Caco-2 (cell line): ENCODE data around the gene GAS2L1. TPM values are rescaled to one million over a fixed set of nuclear protein-coding genes. Genes with fewer than 3 reads are reported as not detected.

Experiments used
- BruUV-seq: library from RNA; stranded (reverse); fragments of 400-500 nt; replicated peaks from 2 replicates; lab custom pipeline; 2021; lab: Mats Ljungman, UMichigan
- CTCF ChIA-PET: fragments of 300-600 bp; sonication (Branson Sonifier 250); formaldehyde crosslinking; loops from one replicate; lab custom pipeline; 2022; ENCODE audit warnings: antibody characterized with exemption; lab: Charles Lee
- POLR2A ChIA-PET: fragments of 300-600 bp; sonication (Branson Sonifier 250); formaldehyde crosslinking; loops from one replicate; lab custom pipeline; 2022; ENCODE audit warnings: antibody characterized with exemption; lab: Charles Lee
- DNase-seq, 2 experiments: peaks; one replicate each; pipeline versions ENCODE4 v3.0.0 to v3.0.0-alpha.2; 2020 to 2022
- H3K27me3 ChIP-seq: replicated peaks from 2 replicates; pipeline ENCODE4 v1.6.0; 2011; ENCODE audit warnings: low read length; ENCODE audit not compliant: control insufficient read depth, insufficient read depth
- H3K36me3 ChIP-seq: 2 replicates; pipeline ENCODE4 v1.5.1; 2011; ENCODE audit warnings: low read length; ENCODE audit not compliant: control insufficient read depth, insufficient read depth
- H3K4me1 ChIP-seq: fragments of 250-450 bp; sonication (Bioruptor Pico); 2 replicates; pipeline ENCODE4 v1.5.1; 2020; ENCODE audit warnings: mild to moderate bottlenecking
- H3K4me3 ChIP-seq: 2 replicates; pipeline ENCODE4 v1.5.1; 2011; ENCODE audit warnings: low read depth, mild to moderate bottlenecking, control low read depth, low read length
- H3K9me3 ChIP-seq: fragments of 250-450 bp; sonication (Bioruptor Pico); 2 replicates; pipeline ENCODE4 v1.5.1; 2020; ENCODE audit warnings: mild to moderate bottlenecking, moderate library complexity
- H3K27ac Mint-ChIP-seq: one replicate; pipeline ENCODE4 v1.8.0; 2022; ENCODE audit warnings: mixed read lengths; ENCODE audit not compliant: unreplicated experiment
- H3K27me3 Mint-ChIP-seq: one replicate; pipeline ENCODE4 v1.8.0; 2022; ENCODE audit warnings: mixed read lengths; ENCODE audit not compliant: insufficient read depth, unreplicated experiment
- H3K36me3 Mint-ChIP-seq: one replicate; pipeline ENCODE4 v1.8.0; 2022; ENCODE audit warnings: mild to moderate bottlenecking, mixed read lengths; ENCODE audit not compliant: insufficient read depth, unreplicated experiment
- H3K4me1 Mint-ChIP-seq: one replicate; pipeline ENCODE4 v1.8.0; 2022; ENCODE audit warnings: low read depth, mixed read lengths; ENCODE audit not compliant: unreplicated experiment
- H3K4me3 Mint-ChIP-seq: one replicate; pipeline ENCODE4 v1.8.0; 2022; ENCODE audit warnings: mild to moderate bottlenecking, moderate library complexity, mixed read lengths; ENCODE audit not compliant: unreplicated experiment
- H3K9me3 Mint-ChIP-seq: one replicate; pipeline ENCODE4 v1.8.0; 2022; ENCODE audit warnings: mixed read lengths; ENCODE audit not compliant: unreplicated experiment
- CTCF ChIP-seq, 2 experiments: fragments of 200-600 bp in 1 of 2; IDR thresholded peaks; 1 replicate in 1 of 2; 2 replicates in 1 of 2; pipeline versions ENCODE4 v1.5.1 to v1.8.0; 2011 to 2022; ENCODE audit warnings: antibody characterized with exemption in 1 of 2, control low read depth in 1 of 2, inconsistent platforms in 1 of 2, low read depth in 1 of 2, low read length in 1 of 2, mild to moderate bottlenecking in 1 of 2, moderate library complexity in 1 of 2; ENCODE audit not compliant: insufficient read depth in 1 of 2, severe bottlenecking in 1 of 2, unreplicated experiment in 1 of 2
- intact Hi-C: fragments of 100-400 bp; cut with micrococcal nuclease; formaldehyde crosslinking; loops from one replicate; pipeline ENCODE4 v1.10.0; 2022; ENCODE audit not compliant: unreplicated experiment
- total RNA-seq: library from RNA; stranded (reverse); gene quantifications from 2 replicates; pipeline ENCODE4 v1.2.3, GENCODE V29; 2022

GAS2L1 gene
- total RNA-seq, 1 experiment from 2014 or later = 20.4 TPM

- no TSS peak for BruUV-seq
- POLR2A ChIA-PET = no interaction called here
- no peaks in the 10 kb centered on the region for H3K9me3 Mint-ChIP-seq
Measured at GRCh38 chr22:29290061-29290460, 16.4 kb upstream of the GAS2L1 start.

GRCh38 chr22:29291215-29291614, 15.2 kb upstream of the GAS2L1 start:
- BruUV-seq = no TSS peak
- H3K4me3 ChIP-seq = no peak overlapping the region
- Mint-ChIP-seq H3K4me1 (no peaks in the 10 kb centered on the region), H3K4me3 (no peak overlapping the region), H3K9me3 (no peaks in the 10 kb centered on the region), H3K27me3 (no peaks in the 10 kb centered on the region), H3K27ac (peak overlapping the region; percentile 13), H3K36me3 (peaks cover 97% of the 10 kb centered on the region)
- intact Hi-C loops = no loop called here
- no peaks in the 10 kb centered on the region for H3K4me1 ChIP-seq
- no peaks in the 10 kb centered on the region for H3K9me3 ChIP-seq
- no peak for TF ChIP-seq CTCF (IDR thresholded peaks at IDR 0.05; ENCODE audit: insufficient read depth in 1 of 2, low read depth in 1 of 2, low read length in 1 of 2, severe bottlenecking in 1 of 2, unreplicated experiment in 1 of 2)
- POLR2A ChIA-PET = no interaction called here
- no peaks in the 10 kb centered on the region for H3K27me3 ChIP-seq
- DNase-seq = no peak
- H3K36me3 ChIP-seq = peaks cover 7% of the 10 kb centered on the region
- CTCF ChIA-PET = no interaction called here

More at GRCh38 chr22:29290061-29290460, 16.4 kb upstream of the GAS2L1 start:
- DNase-seq = no peak
- no peaks in the 10 kb centered on the region for H3K9me3 ChIP-seq
- Mint-ChIP-seq H3K4me1 (no peaks in the 10 kb centered on the region), H3K36me3 (peaks cover 97% of the 10 kb centered on the region), H3K4me3 (no peak overlapping the region), H3K27ac (no peak overlapping the region), H3K27me3 (no peaks in the 10 kb centered on the region)
- H3K4me1 ChIP-seq = no peaks in the 10 kb centered on the region
- CTCF ChIA-PET = no interaction called here
- H3K27me3 ChIP-seq = no peaks in the 10 kb centered on the region
- no peak overlapping the region for H3K4me3 ChIP-seq
- intact Hi-C loops = no loop called here
- no peak for TF ChIP-seq CTCF (IDR thresholded peaks at IDR 0.05; ENCODE audit: insufficient read depth in 1 of 2, low read depth in 1 of 2, low read length in 1 of 2, severe bottlenecking in 1 of 2, unreplicated experiment in 1 of 2)
- peaks cover 7% of the 10 kb centered on the region for H3K36me3 ChIP-seq

- ChIA-PET CTCF (no interaction called here), POLR2A (no interaction called here)
- Mint-ChIP-seq H3K4me1 (no peaks in the 10 kb centered on the region), H3K36me3 (peaks cover 97% of the 10 kb centered on the region), H3K27me3 (no peaks in the 10 kb centered on the region), H3K4me3 (no peak overlapping the region), H3K9me3 (no peaks in the 10 kb centered on the region), H3K27ac (no peak overlapping the region)
- Histone ChIP-seq H3K9me3 (no peaks in the 10 kb centered on the region), H3K27me3 (no peaks in the 10 kb centered on the region), H3K4me3 (no peak overlapping the region), H3K4me1 (no peaks in the 10 kb centered on the region), H3K36me3 (peaks cover 7% of the 10 kb centered on the region)
- no peak for DNase-seq
- no peak for TF ChIP-seq CTCF (IDR thresholded peaks at IDR 0.05; ENCODE audit: insufficient read depth in 1 of 2, low read depth in 1 of 2, low read length in 1 of 2, severe bottlenecking in 1 of 2, unreplicated experiment in 1 of 2)
- intact Hi-C loops = no loop called here
- no TSS peak for BruUV-seq
Measured at GRCh38 chr22:29292379-29292778, 14.1 kb upstream of the GAS2L1 start.
